CD4-positive, alpha-beta T cell (primary cell): ENCODE data around the gene RAP1GAP2. TPM values are rescaled to one million over a fixed set of nuclear protein-coding genes. Genes with fewer than 3 reads are reported as not detected.

Experiments used
- ATAC-seq: fragments of 200-7000 bp; cut with Tn5 transposase; one replicate; pipeline ENCODE4 v1.10.0; 2022; ENCODE audit warnings: mild to moderate bottlenecking; ENCODE audit not compliant: poor library complexity
- CTCF ChIA-PET: fragments of 350-600 bp; sonication (Branson Sonifier 250); formaldehyde crosslinking; loops from one replicate; lab custom pipeline; 2021; ENCODE audit warnings: antibody characterized with exemption, inconsistent platforms; lab: Charles Lee
- POLR2A ChIA-PET: fragments of 350-600 bp; sonication (Branson Sonifier 250); formaldehyde crosslinking; loops from one replicate; lab custom pipeline; 2021; ENCODE audit warnings: antibody characterized with exemption, inconsistent platforms; lab: Charles Lee
- DNase-seq, 14 experiments: peaks; one replicate each; pipeline ENCODE4 v3.0.0-alpha.2; 2013 to 2020; ENCODE audit warnings: mixed read lengths in 2 of 14
- H3K27ac ChIP-seq, 2 donors: one replicate each; pipeline versions ENCODE4 v1.5.1 to v1.7.0; 2013; ENCODE audit warnings: low read length in 2 of 2, low read depth in 1 of 2, mild to moderate bottlenecking in 1 of 2
- H3K27me3 ChIP-seq, 2 experiments: 1 replicate in 1 of 2; 2 replicates in 1 of 2; pipeline versions ENCODE4 v1.6.1 to v1.7.0; 2013; ENCODE audit warnings: low read length in 2 of 2, control low read depth in 1 of 2, mild to moderate bottlenecking in 1 of 2, moderate library complexity in 1 of 2; ENCODE audit not compliant: insufficient read depth in 2 of 2, control insufficient read depth in 1 of 2
- H3K36me3 ChIP-seq: one replicate; pipeline ENCODE4 v1.6.1; 2013; ENCODE audit warnings: low read length, control low read depth; ENCODE audit not compliant: insufficient read depth
- H3K4me1 ChIP-seq: one replicate; pipeline ENCODE4 v1.6.1; 2013; ENCODE audit warnings: low read length, control low read depth; ENCODE audit not compliant: insufficient read depth
- H3K4me3 ChIP-seq: one replicate; pipeline ENCODE4 v1.5.1; 2013; ENCODE audit warnings: mild to moderate bottlenecking, low read length, moderate library complexity
- H3K9me3 ChIP-seq, 2 experiments: 1 replicate in 1 of 2; 2 replicates in 1 of 2; pipeline versions ENCODE4 v1.6.1 to v1.7.0; 2013; ENCODE audit warnings: low read length in 2 of 2, mild to moderate bottlenecking in 2 of 2, control low read depth in 1 of 2, moderate library complexity in 1 of 2; ENCODE audit not compliant: control insufficient read depth in 1 of 2, insufficient read depth in 1 of 2
- H3K27ac Mint-ChIP-seq: one replicate; pipeline ENCODE4 v1.8.0; 2020; ENCODE audit warnings: mixed read lengths
- H3K27me3 Mint-ChIP-seq: one replicate; pipeline ENCODE4 v1.8.0; 2021; ENCODE audit warnings: mixed read lengths
- H3K36me3 Mint-ChIP-seq: one replicate; pipeline ENCODE4 v1.8.0; 2021; ENCODE audit warnings: low read depth, mixed read lengths
- H3K4me1 Mint-ChIP-seq: one replicate; pipeline ENCODE4 v1.8.0; 2021; ENCODE audit warnings: low read depth, mixed read lengths
- H3K4me3 Mint-ChIP-seq: one replicate; pipeline ENCODE4 v1.8.0; 2020; ENCODE audit warnings: mild to moderate bottlenecking, mixed read lengths
- H3K9me3 Mint-ChIP-seq: one replicate; pipeline ENCODE4 v1.8.0; 2020; ENCODE audit warnings: mixed read lengths
- intact Hi-C, 2 experiments: fragments of 100-400 bp; cut with DNase I in 1 of 2; cut with micrococcal nuclease in 1 of 2; formaldehyde crosslinking; loops; one replicate each; pipeline versions ENCODE4 v1.15.1 to v1.9.0; 2023 to 2025; cut with DNase I, micrococcal nuclease
- total RNA-seq, 174 experiments: library from RNA in 2 of 174; stranded (reverse) in 2 of 174; gene quantifications; one replicate each; pipeline ENCODE4 v1.2.3 and lab custom pipeline; 2021 to 2026
- TF ChIP-seq, protein P1 (sequence below): fragments of 200-600 bp; IDR thresholded peaks from one replicate; pipeline ENCODE4 v1.8.0; 2022; ENCODE audit warnings: antibody characterized with exemption, mild to moderate bottlenecking

RAP1GAP2 gene
- total RNA-seq, 2 experiments from 2014 or later, result 46.3 to 49.7 TPM

DNA sequence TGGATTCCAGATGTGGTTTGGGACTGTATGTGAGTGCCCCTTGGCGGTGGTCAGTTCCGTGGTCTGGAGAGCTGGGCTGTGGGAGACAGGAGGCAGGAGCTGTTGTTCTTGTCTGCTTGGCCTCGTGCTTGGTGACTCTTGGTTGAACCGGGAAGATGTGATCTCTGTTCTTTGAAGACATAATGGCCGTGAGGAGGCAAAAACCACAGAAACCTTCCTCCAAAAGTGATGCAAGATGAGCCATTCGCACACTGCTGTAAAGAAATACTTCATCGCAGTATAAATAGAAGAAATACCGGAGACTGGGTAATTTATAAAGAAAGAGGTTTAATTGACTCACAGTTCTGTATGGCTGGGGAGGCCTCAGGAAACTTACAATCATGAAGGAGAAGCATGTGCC, 128.8 kb downstream of the RAP1GAP2 start:
- Histone ChIP-seq H3K36me3 (peaks cover 10% of the 10 kb centered on the region), H3K27ac (no peak overlapping the region), H3K4me1 (peaks cover 9% of the 10 kb centered on the region), H3K27me3 (no peaks in the 10 kb centered on the region), H3K9me3 (no peaks in the 10 kb centered on the region), H3K4me3 (no peak overlapping the region)
- CTCF ChIA-PET, result no interaction called here
- Mint-ChIP-seq H3K4me3 (no peak overlapping the region), H3K4me1 (peaks cover 6% of the 10 kb centered on the region), H3K9me3 (no peaks in the 10 kb centered on the region), H3K36me3 (peaks cover 24% of the 10 kb centered on the region), H3K27ac (no peak overlapping the region), H3K27me3 (no peaks in the 10 kb centered on the region)
- POLR2A ChIA-PET, result no interaction called here
- TF ChIP-seq, protein P1, sequence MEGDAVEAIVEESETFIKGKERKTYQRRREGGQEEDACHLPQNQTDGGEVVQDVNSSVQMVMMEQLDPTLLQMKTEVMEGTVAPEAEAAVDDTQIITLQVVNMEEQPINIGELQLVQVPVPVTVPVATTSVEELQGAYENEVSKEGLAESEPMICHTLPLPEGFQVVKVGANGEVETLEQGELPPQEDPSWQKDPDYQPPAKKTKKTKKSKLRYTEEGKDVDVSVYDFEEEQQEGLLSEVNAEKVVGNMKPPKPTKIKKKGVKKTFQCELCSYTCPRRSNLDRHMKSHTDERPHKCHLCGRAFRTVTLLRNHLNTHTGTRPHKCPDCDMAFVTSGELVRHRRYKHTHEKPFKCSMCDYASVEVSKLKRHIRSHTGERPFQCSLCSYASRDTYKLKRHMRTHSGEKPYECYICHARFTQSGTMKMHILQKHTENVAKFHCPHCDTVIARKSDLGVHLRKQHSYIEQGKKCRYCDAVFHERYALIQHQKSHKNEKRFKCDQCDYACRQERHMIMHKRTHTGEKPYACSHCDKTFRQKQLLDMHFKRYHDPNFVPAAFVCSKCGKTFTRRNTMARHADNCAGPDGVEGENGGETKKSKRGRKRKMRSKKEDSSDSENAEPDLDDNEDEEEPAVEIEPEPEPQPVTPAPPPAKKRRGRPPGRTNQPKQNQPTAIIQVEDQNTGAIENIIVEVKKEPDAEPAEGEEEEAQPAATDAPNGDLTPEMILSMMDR, result no peak
- DNase-seq, result no peak
- intact Hi-C loops, result loop anchor here in 1 of 2 experiments (5.0 kb wide), 1 partner anchor 138 kb away; no protein-coding TSS in a partner anchor
- ATAC-seq, result no peak

DNA sequence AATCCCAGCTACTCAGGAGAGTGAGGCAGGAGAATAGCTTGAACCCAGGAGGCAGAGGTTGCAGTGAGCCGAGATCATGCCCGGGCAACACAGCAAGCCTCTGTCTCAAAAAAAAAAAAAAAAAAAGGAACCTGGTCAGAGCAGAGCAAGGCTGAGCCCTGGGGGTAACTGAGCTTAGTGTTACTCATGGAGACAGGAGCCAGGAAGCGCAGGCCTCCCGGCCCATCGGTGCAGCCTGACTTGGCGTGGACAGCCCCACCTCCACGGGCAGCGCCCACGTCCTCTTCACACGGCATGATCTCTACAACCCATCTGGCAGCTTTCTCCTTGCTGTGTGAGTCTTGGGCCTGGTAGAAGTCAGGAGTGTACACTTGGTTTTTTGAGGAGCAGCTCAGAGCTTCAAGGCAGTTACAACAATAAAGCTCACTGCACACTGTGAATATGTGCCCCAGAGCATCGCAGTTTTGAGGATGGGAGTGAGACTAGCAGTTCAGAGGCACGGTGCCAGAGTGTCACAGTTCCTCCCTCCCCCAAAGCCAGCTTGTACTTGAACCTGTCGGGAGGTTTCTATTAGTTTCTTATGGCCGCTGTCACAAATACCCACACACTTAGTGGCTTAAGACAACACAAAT, 129.9 kb downstream of the RAP1GAP2 start:
- DNase-seq (no peak), ATAC-seq (no peak)
- no peak overlapping the region for H3K4me3 ChIP-seq
- no peaks in the 10 kb centered on the region for H3K27me3 ChIP-seq
- no peak overlapping the region for H3K27ac Mint-ChIP-seq
- peaks cover 24% of the 10 kb centered on the region for H3K36me3 Mint-ChIP-seq
- ChIA-PET POLR2A (interaction anchor here (0.7 kb wide), 1 partner anchor 140 kb away, joined by 3 read pairs; no protein-coding TSS in a partner anchor), CTCF (interaction anchor here (0.6 to 1.1 kb wide), 2 partner anchors 19 to 65 kb away, joined by 3 read pairs; no protein-coding TSS in a partner anchor)
- H3K27me3 Mint-ChIP-seq, result no peaks in the 10 kb centered on the region
- H3K4me3 Mint-ChIP-seq, result no peak overlapping the region
- TF ChIP-seq, protein P1, result no peak
- intact Hi-C loops, result loop anchor here in 1 of 2 experiments (5.0 kb wide), 1 partner anchor 139 kb away; no protein-coding TSS in a partner anchor
- no peaks in the 10 kb centered on the region for H3K9me3 Mint-ChIP-seq
- H3K4me1 Mint-ChIP-seq, result peaks cover 14% of the 10 kb centered on the region
- H3K9me3 ChIP-seq, result no peaks in the 10 kb centered on the region
- H3K4me1 ChIP-seq, result peaks cover 17% of the 10 kb centered on the region
- no peak overlapping the region for H3K27ac ChIP-seq
- H3K36me3 ChIP-seq, result peaks cover 6% of the 10 kb centered on the region

DNA sequence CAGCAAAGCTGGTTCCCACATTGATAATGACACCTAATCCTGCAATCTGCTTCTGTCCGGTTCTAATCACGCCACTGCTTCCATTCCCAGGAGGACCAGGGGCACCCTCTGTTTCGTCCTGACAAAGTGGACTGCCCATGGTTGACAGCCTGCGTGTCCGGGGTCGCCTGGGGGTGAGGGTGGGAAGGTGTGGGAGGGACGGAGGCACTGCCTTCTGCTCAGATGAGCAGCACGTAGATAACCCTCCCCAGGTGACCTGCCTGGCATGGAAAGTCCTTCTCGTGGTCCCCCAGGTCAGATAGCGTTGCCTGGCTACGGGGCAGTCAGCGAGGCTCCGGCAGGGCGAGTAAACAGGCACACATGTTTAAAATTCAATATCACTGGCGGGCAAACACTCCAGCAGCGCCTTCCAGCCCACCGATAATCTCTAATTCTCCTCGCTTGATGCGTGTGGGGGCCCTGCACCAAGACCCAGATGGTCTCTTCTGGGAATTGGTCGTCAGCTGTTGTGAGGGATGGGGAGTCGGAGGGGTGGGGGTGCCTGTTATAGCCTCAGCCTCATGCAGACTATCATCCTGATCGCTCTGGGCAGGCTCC, 132.2 kb downstream of the RAP1GAP2 start:
- Mint-ChIP-seq H3K4me3 (no peak overlapping the region), H3K36me3 (peaks cover 24% of the 10 kb centered on the region), H3K4me1 (peaks cover 18% of the 10 kb centered on the region), H3K9me3 (no peaks in the 10 kb centered on the region), H3K27me3 (no peaks in the 10 kb centered on the region), H3K27ac (no peak overlapping the region)
- H3K9me3 ChIP-seq, result no peaks in the 10 kb centered on the region
- no peaks in the 10 kb centered on the region for H3K27me3 ChIP-seq
- ATAC-seq (no peak), DNase-seq (no peak)
- POLR2A ChIA-PET, result no interaction called here
- no peak overlapping the region for H3K4me3 ChIP-seq
- H3K4me1 ChIP-seq, result peaks cover 20% of the 10 kb centered on the region
- CTCF ChIA-PET, result no interaction called here
- no peak overlapping the region for H3K27ac ChIP-seq
- TF ChIP-seq, protein P1, result no peak
- intact Hi-C loops, result loop anchor here in 1 of 2 experiments (5.0 kb wide), 1 partner anchor 141 kb away; no protein-coding TSS in a partner anchor
- peaks cover 9% of the 10 kb centered on the region for H3K36me3 ChIP-seq
